Activated naive CD4-positive, alpha-beta T cell treated with anti-CD3 and anti-CD28 coated beads, Interleukin-2, amount 50 U/mL, for 24 hours (primary cell): ENCODE data around the gene RMND5B.

Source experiments
- H3K27ac Mint-ChIP-seq: one replicate; pipeline ENCODE4 v1.8.0; 2021; ENCODE audit warnings: mild to moderate bottlenecking, mixed read lengths
- H3K27me3 Mint-ChIP-seq: one replicate; pipeline ENCODE4 v1.8.0; 2021; ENCODE audit warnings: mixed read lengths
- H3K36me3 Mint-ChIP-seq: one replicate; pipeline ENCODE4 v1.8.0; 2021; ENCODE audit warnings: mixed read lengths
- H3K4me1 Mint-ChIP-seq: one replicate; pipeline ENCODE4 v1.8.0; 2021; ENCODE audit warnings: mixed read lengths
- H3K4me3 Mint-ChIP-seq: one replicate; pipeline ENCODE4 v1.8.0; 2021; ENCODE audit warnings: mild to moderate bottlenecking, mixed read lengths
- H3K9me3 Mint-ChIP-seq: one replicate; pipeline ENCODE4 v1.8.0; 2021; ENCODE audit warnings: mixed read lengths

Gene RMND5B

GRCh38 chr5:178141550-178141949 is 10.7 kb downstream of the RMND5B start:
- Mint-ChIP-seq H3K27me3 (no peaks in the 10 kb centered on the region), H3K4me1 (peaks cover 9% of the 10 kb centered on the region), H3K4me3 (no peak overlapping the region), H3K27ac (no peak overlapping the region), H3K9me3 (no peaks in the 10 kb centered on the region), H3K36me3 (peaks cover 4% of the 10 kb centered on the region)

GRCh38 chr5:178142642-178143041 is 11.8 kb downstream of the RMND5B start:
- peaks cover 4% of the 10 kb centered on the region for H3K36me3 Mint-ChIP-seq
- no peak overlapping the region for H3K4me3 Mint-ChIP-seq
- H3K4me1 Mint-ChIP-seq: peaks cover 11% of the 10 kb centered on the region
- no peaks in the 10 kb centered on the region for H3K9me3 Mint-ChIP-seq
- no peak overlapping the region for H3K27ac Mint-ChIP-seq
- no peaks in the 10 kb centered on the region for H3K27me3 Mint-ChIP-seq

GRCh38 chr5:178143246-178143645 is 12.4 kb downstream of the RMND5B start:
- H3K4me3 Mint-ChIP-seq: no peak overlapping the region
- peaks cover 5% of the 10 kb centered on the region for H3K36me3 Mint-ChIP-seq
- no peaks in the 10 kb centered on the region for H3K9me3 Mint-ChIP-seq

GRCh38 chr5:178143901-178144300 is 13.1 kb downstream of the RMND5B start:
- Mint-ChIP-seq H3K9me3 (no peaks in the 10 kb centered on the region), H3K27me3 (no peaks in the 10 kb centered on the region), H3K36me3 (peaks cover 7% of the 10 kb centered on the region), H3K27ac (no peak overlapping the region), H3K4me3 (no peak overlapping the region), H3K4me1 (peaks cover 11% of the 10 kb centered on the region)

More at GRCh38 chr5:178143246-178143645, 12.4 kb downstream of the RMND5B start:
- Mint-ChIP-seq H3K4me1 (peaks cover 11% of the 10 kb centered on the region), H3K27ac (no peak overlapping the region), H3K27me3 (no peaks in the 10 kb centered on the region)

- Mint-ChIP-seq H3K4me3 (no peak overlapping the region), H3K4me1 (peaks cover 26% of the 10 kb centered on the region), H3K36me3 (peaks cover 15% of the 10 kb centered on the region), H3K27me3 (no peaks in the 10 kb centered on the region), H3K27ac (no peak overlapping the region), H3K9me3 (no peaks in the 10 kb centered on the region)
These were observed 15.4 kb downstream of the RMND5B start for GRCh38 chr5:178145965-178146820.

GRCh38 chr5:178147406-178147805 is 16.6 kb downstream of the RMND5B start:
- Mint-ChIP-seq H3K36me3 (peaks cover 18% of the 10 kb centered on the region), H3K27me3 (no peaks in the 10 kb centered on the region), H3K4me1 (peaks cover 31% of the 10 kb centered on the region), H3K4me3 (no peak overlapping the region), H3K27ac (peak overlapping the region; percentile 46), H3K9me3 (no peaks in the 10 kb centered on the region)

GRCh38 chr5:178149199-178149932 is 18.6 kb downstream of the RMND5B start:
- Mint-ChIP-seq H3K36me3 (peaks cover 16% of the 10 kb centered on the region), H3K27ac (no peak overlapping the region), H3K4me1 (peaks cover 41% of the 10 kb centered on the region), H3K4me3 (peak overlapping the region; percentile 23), H3K9me3 (no peaks in the 10 kb centered on the region), H3K27me3 (no peaks in the 10 kb centered on the region)

- peak overlapping the region; percentile 89 for H3K27ac Mint-ChIP-seq
- peak overlapping the region; percentile 98 for H3K4me3 Mint-ChIP-seq
- H3K4me1 Mint-ChIP-seq: peaks cover 45% of the 10 kb centered on the region
- no peaks in the 10 kb centered on the region for H3K9me3 Mint-ChIP-seq
- H3K27me3 Mint-ChIP-seq: no peaks in the 10 kb centered on the region
- peaks cover 16% of the 10 kb centered on the region for H3K36me3 Mint-ChIP-seq
These were observed 20.3 kb downstream of the RMND5B start for GRCh38 chr5:178150977-178151734.

- H3K27ac Mint-ChIP-seq: peak overlapping the region; percentile 95
- H3K27me3 Mint-ChIP-seq: no peaks in the 10 kb centered on the region
- H3K9me3 Mint-ChIP-seq: no peaks in the 10 kb centered on the region
- H3K36me3 Mint-ChIP-seq: peaks cover 16% of the 10 kb centered on the region
- peaks cover 38% of the 10 kb centered on the region for H3K4me1 Mint-ChIP-seq
- peak overlapping the region; percentile 98 for H3K4me3 Mint-ChIP-seq
These were observed 22.0 kb downstream of the RMND5B start for GRCh38 chr5:178152491-178153444.

GRCh38 chr5:178153530-178154340 is 22.9 kb downstream of the RMND5B start, which contains the start of gene NHP2:
Gene NHP2, minus strand, starts transcription at chr5:178153885. Its CDS starts 68 bp downstream, at chr5:178153817.
- H3K36me3 Mint-ChIP-seq: peaks cover 13% of the 10 kb centered on the region
- H3K4me1 Mint-ChIP-seq: peaks cover 38% of the 10 kb centered on the region
- no peaks in the 10 kb centered on the region for H3K9me3 Mint-ChIP-seq
- H3K27ac Mint-ChIP-seq: peak within 1 kb of the TSS; percentile 95
- H3K27me3 Mint-ChIP-seq: no peaks in the 10 kb centered on the region
- H3K4me3 Mint-ChIP-seq: peak within 1 kb of the TSS; percentile 98

GRCh38 chr5:178155065-178155464 is 24.3 kb downstream of the RMND5B start:
- H3K27me3 Mint-ChIP-seq: no peaks in the 10 kb centered on the region
- H3K36me3 Mint-ChIP-seq: peaks cover 11% of the 10 kb centered on the region
- peaks cover 35% of the 10 kb centered on the region for H3K4me1 Mint-ChIP-seq
- no peak overlapping the region for H3K27ac Mint-ChIP-seq
- no peaks in the 10 kb centered on the region for H3K9me3 Mint-ChIP-seq
- H3K4me3 Mint-ChIP-seq: no peak overlapping the region

GRCh38 chr5:178160176-178160575 is 29.4 kb downstream of the RMND5B start:
- Mint-ChIP-seq H3K36me3 (no peaks in the 10 kb centered on the region), H3K4me3 (no peak overlapping the region), H3K27me3 (peaks cover 11% of the 10 kb centered on the region), H3K4me1 (peaks cover 6% of the 10 kb centered on the region), H3K9me3 (no peaks in the 10 kb centered on the region), H3K27ac (no peak overlapping the region)

GRCh38 chr5:178162481-178162880 is 31.7 kb downstream of the RMND5B start:
- Mint-ChIP-seq H3K4me1 (peaks cover 6% of the 10 kb centered on the region), H3K36me3 (no peaks in the 10 kb centered on the region), H3K4me3 (no peak overlapping the region)

More at GRCh38 chr5:178162481-178162880, 31.7 kb downstream of the RMND5B start:
- Mint-ChIP-seq H3K9me3 (no peaks in the 10 kb centered on the region), H3K27ac (no peak overlapping the region), H3K27me3 (peaks cover 11% of the 10 kb centered on the region)
